Kasumi-1 (cell line): ENCODE results near the gene ZNF443.
A peak's percentile ranks its signal among the peaks of the same experiment; 100 is the strongest.
"Not testable (repeated sequence)": the region's sequence is repeated elsewhere in the genome, so short reads cannot be mapped to it uniquely, and the experiment has no call there.

Experiments
- DNase-seq, 2 experiments: peaks; one replicate each; lab custom pipeline; 2025; lab: John Stamatoyannopoulos, UW

ZNF443 gene

GRCh38 chr19:12417273-12417672 is 23.5 kb downstream of the ZNF443 start:
- not testable (repeated sequence) for DNase-seq

GRCh38 chr19:12411893-12412292 is 28.9 kb downstream of the ZNF443 start:
- DNase-seq = no peak

- peak; percentile 94 to 95 for DNase-seq
Measured at GRCh38 chr19:12400633-12401502, 40.0 kb downstream of the ZNF443 start, which contains the start of gene ZNF799. Gene ZNF799, minus strand, starts transcription at chr19:12401271. Its CDS starts 201 bp downstream, at chr19:12401070.

- DNase-seq = peak in 1 of 2 experiments; percentile 39
Measured at GRCh38 chr19:12399901-12400632, 40.8 kb downstream of the ZNF443 start.

GRCh38 chr19:12391148-12391547 is 49.7 kb downstream of the ZNF443 start:
- not testable (repeated sequence) for DNase-seq

GRCh38 chr19:12386365-12386764 is 54.5 kb downstream of the ZNF443 start:
- not testable (repeated sequence) for DNase-seq

- no peak for DNase-seq
Measured at GRCh38 chr19:12380444-12380737, 60.4 kb downstream of the ZNF443 start.

- DNase-seq = no peak
Measured at GRCh38 chr19:12379732-12380443, 60.9 kb downstream of the ZNF443 start.
